Caco-2 (cell line): ENCODE data around the gene SNX21. TPM values are rescaled to one million over a fixed set of nuclear protein-coding genes. Genes with fewer than 3 reads are reported as not detected.
"Not testable (repeated sequence)": the region's sequence is repeated elsewhere in the genome, so short reads cannot be mapped to it uniquely, and the experiment has no call there.

Experiments used
- BruUV-seq: library from RNA; stranded (reverse); fragments of 400-500 nt; replicated peaks from 2 replicates; lab custom pipeline; 2021; lab: Mats Ljungman, UMichigan
- CTCF ChIA-PET: fragments of 300-600 bp; sonication (Branson Sonifier 250); formaldehyde crosslinking; loops from one replicate; lab custom pipeline; 2022; ENCODE audit warnings: antibody characterized with exemption; lab: Charles Lee
- POLR2A ChIA-PET: fragments of 300-600 bp; sonication (Branson Sonifier 250); formaldehyde crosslinking; loops from one replicate; lab custom pipeline; 2022; ENCODE audit warnings: antibody characterized with exemption; lab: Charles Lee
- DNase-seq, 2 experiments: peaks; one replicate each; pipeline versions ENCODE4 v3.0.0 to v3.0.0-alpha.2; 2020 to 2022
- H3K27me3 ChIP-seq: replicated peaks from 2 replicates; pipeline ENCODE4 v1.6.0; 2011; ENCODE audit warnings: low read length; ENCODE audit not compliant: control insufficient read depth, insufficient read depth
- H3K36me3 ChIP-seq: 2 replicates; pipeline ENCODE4 v1.5.1; 2011; ENCODE audit warnings: low read length; ENCODE audit not compliant: control insufficient read depth, insufficient read depth
- H3K4me1 ChIP-seq: fragments of 250-450 bp; sonication (Bioruptor Pico); 2 replicates; pipeline ENCODE4 v1.5.1; 2020; ENCODE audit warnings: mild to moderate bottlenecking
- H3K4me3 ChIP-seq: 2 replicates; pipeline ENCODE4 v1.5.1; 2011; ENCODE audit warnings: low read depth, mild to moderate bottlenecking, control low read depth, low read length
- H3K9me3 ChIP-seq: fragments of 250-450 bp; sonication (Bioruptor Pico); 2 replicates; pipeline ENCODE4 v1.5.1; 2020; ENCODE audit warnings: mild to moderate bottlenecking, moderate library complexity
- H3K27ac Mint-ChIP-seq: one replicate; pipeline ENCODE4 v1.8.0; 2022; ENCODE audit warnings: mixed read lengths; ENCODE audit not compliant: unreplicated experiment
- H3K27me3 Mint-ChIP-seq: one replicate; pipeline ENCODE4 v1.8.0; 2022; ENCODE audit warnings: mixed read lengths; ENCODE audit not compliant: insufficient read depth, unreplicated experiment
- H3K36me3 Mint-ChIP-seq: one replicate; pipeline ENCODE4 v1.8.0; 2022; ENCODE audit warnings: mild to moderate bottlenecking, mixed read lengths; ENCODE audit not compliant: insufficient read depth, unreplicated experiment
- H3K4me1 Mint-ChIP-seq: one replicate; pipeline ENCODE4 v1.8.0; 2022; ENCODE audit warnings: low read depth, mixed read lengths; ENCODE audit not compliant: unreplicated experiment
- H3K4me3 Mint-ChIP-seq: one replicate; pipeline ENCODE4 v1.8.0; 2022; ENCODE audit warnings: mild to moderate bottlenecking, moderate library complexity, mixed read lengths; ENCODE audit not compliant: unreplicated experiment
- H3K9me3 Mint-ChIP-seq: one replicate; pipeline ENCODE4 v1.8.0; 2022; ENCODE audit warnings: mixed read lengths; ENCODE audit not compliant: unreplicated experiment
- CTCF ChIP-seq, 2 experiments: fragments of 200-600 bp in 1 of 2; IDR thresholded peaks; 1 replicate in 1 of 2; 2 replicates in 1 of 2; pipeline versions ENCODE4 v1.5.1 to v1.8.0; 2011 to 2022; ENCODE audit warnings: antibody characterized with exemption in 1 of 2, control low read depth in 1 of 2, inconsistent platforms in 1 of 2, low read depth in 1 of 2, low read length in 1 of 2, mild to moderate bottlenecking in 1 of 2, moderate library complexity in 1 of 2; ENCODE audit not compliant: insufficient read depth in 1 of 2, severe bottlenecking in 1 of 2, unreplicated experiment in 1 of 2
- intact Hi-C: fragments of 100-400 bp; cut with micrococcal nuclease; formaldehyde crosslinking; loops from one replicate; pipeline ENCODE4 v1.10.0; 2022; ENCODE audit not compliant: unreplicated experiment
- total RNA-seq: library from RNA; stranded (reverse); gene quantifications from 2 replicates; pipeline ENCODE4 v1.2.3, GENCODE V29; 2022

Gene SNX21
- total RNA-seq, 1 experiment from 2014 or later, result 15.6 TPM

GRCh38 chr20:45827030-45827652, 6.5 kb upstream of the SNX21 start, which contains the start of gene TNNC2:
TNNC2 (minus strand) TSS chr20:45827312; CDS start chr20:45827248, 64 bp downstream.
- Histone ChIP-seq H3K4me3 (no peak within 1 kb of the TSS), H3K9me3 (no peaks in the 10 kb centered on the region), H3K4me1 (no peaks in the 10 kb centered on the region; the same call in 1 of the 2 replicates), H3K36me3 (no peaks in the 10 kb centered on the region), H3K27me3 (no peaks in the 10 kb centered on the region)
- no peak within 1 kb of the TSS for H3K27ac Mint-ChIP-seq
- ChIA-PET POLR2A (no interaction called here), CTCF (no interaction called here)
- intact Hi-C loops, result no loop called here
- peaks cover 15% of the 10 kb centered on the region for H3K4me1 Mint-ChIP-seq
- TF ChIP-seq CTCF (IDR thresholded peaks at IDR 0.05; ENCODE audit: insufficient read depth in 1 of 2, low read depth in 1 of 2, low read length in 1 of 2, severe bottlenecking in 1 of 2, unreplicated experiment in 1 of 2), result no peak
- DNase-seq, result no peak
- BruUV-seq, result no TSS peak
- H3K27me3 Mint-ChIP-seq, result no peaks in the 10 kb centered on the region
- no peaks in the 10 kb centered on the region for H3K36me3 Mint-ChIP-seq
- no peak within 1 kb of the TSS for H3K4me3 Mint-ChIP-seq
- no peaks in the 10 kb centered on the region for H3K9me3 Mint-ChIP-seq

- no peak overlapping the region for H3K4me3 Mint-ChIP-seq
- intact Hi-C loops, result no loop called here
- no peak for DNase-seq
- H3K4me1 Mint-ChIP-seq, result peaks cover 17% of the 10 kb centered on the region
- Histone ChIP-seq H3K4me1 (peaks cover 1% of the 10 kb centered on the region), H3K27me3 (no peaks in the 10 kb centered on the region), H3K4me3 (no peak overlapping the region), H3K36me3 (no peaks in the 10 kb centered on the region), H3K9me3 (no peaks in the 10 kb centered on the region)
- CTCF ChIA-PET, result no interaction called here
- H3K36me3 Mint-ChIP-seq, result no peaks in the 10 kb centered on the region
- BruUV-seq, result no TSS peak
- no peaks in the 10 kb centered on the region for H3K27me3 Mint-ChIP-seq
- no peaks in the 10 kb centered on the region for H3K9me3 Mint-ChIP-seq
- POLR2A ChIA-PET, result no interaction called here
- no peak for TF ChIP-seq CTCF (IDR thresholded peaks at IDR 0.05; ENCODE audit: insufficient read depth in 1 of 2, low read depth in 1 of 2, low read length in 1 of 2, severe bottlenecking in 1 of 2, unreplicated experiment in 1 of 2)
- H3K27ac Mint-ChIP-seq, result no peak overlapping the region
Observed at GRCh38 chr20:45827712-45828111, 5.9 kb upstream of the SNX21 start.

DNA sequence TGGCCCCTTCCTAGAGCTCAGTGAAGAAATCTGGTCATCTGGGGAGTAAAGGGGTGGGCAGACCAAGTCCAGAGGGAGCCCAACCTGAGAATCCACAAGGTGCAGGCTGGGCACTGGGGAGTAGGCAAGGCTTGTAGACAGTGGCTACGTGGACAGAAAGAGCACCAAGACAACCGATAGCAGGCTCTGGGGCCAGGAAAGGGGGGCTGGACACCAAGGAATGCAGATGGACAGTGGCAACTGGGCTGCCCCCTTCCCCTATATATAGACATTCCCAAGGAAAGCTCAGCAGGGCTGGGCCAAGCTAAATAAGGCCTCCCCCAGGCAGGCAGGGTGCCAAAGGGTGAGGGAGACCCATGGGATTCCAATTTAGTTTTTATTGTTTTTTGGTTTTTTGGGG, 5.0 kb upstream of the SNX21 start:
- H3K4me3 ChIP-seq, result no peak overlapping the region
- H3K9me3 ChIP-seq, result no peaks in the 10 kb centered on the region
- Mint-ChIP-seq H3K4me1 (peaks cover 24% of the 10 kb centered on the region), H3K4me3 (no peak overlapping the region), H3K9me3 (no peaks in the 10 kb centered on the region), H3K27ac (no peak overlapping the region), H3K27me3 (no peaks in the 10 kb centered on the region), H3K36me3 (no peaks in the 10 kb centered on the region)
- BruUV-seq, result no TSS peak
- no peak for DNase-seq
- ChIA-PET CTCF (no interaction called here), POLR2A (no interaction called here)
- TF ChIP-seq CTCF (IDR thresholded peaks at IDR 0.05; ENCODE audit: insufficient read depth in 1 of 2, low read depth in 1 of 2, low read length in 1 of 2, severe bottlenecking in 1 of 2, unreplicated experiment in 1 of 2), result no peak
- intact Hi-C loops, result no loop called here
- no peaks in the 10 kb centered on the region for H3K36me3 ChIP-seq
- peaks cover 8% of the 10 kb centered on the region for H3K4me1 ChIP-seq
- no peaks in the 10 kb centered on the region for H3K27me3 ChIP-seq

GRCh38 chr20:45829673-45830106, 3.9 kb upstream of the SNX21 start:
- H3K27me3 ChIP-seq, POLR2A ChIA-PET, intact Hi-C loops, CTCF ChIA-PET, H3K36me3 Mint-ChIP-seq, H3K27ac Mint-ChIP-seq, H3K27me3 Mint-ChIP-seq, H3K36me3 ChIP-seq, H3K9me3 ChIP-seq, BruUV-seq, H3K4me3 Mint-ChIP-seq, H3K9me3 Mint-ChIP-seq, DNase-seq, H3K4me3 ChIP-seq: not testable (repeated sequence)
- peaks cover 15% of the 10 kb centered on the region for H3K4me1 Mint-ChIP-seq
- H3K4me1 ChIP-seq, result peaks cover 13% of the 10 kb centered on the region
